RWPE2 (cell line): Measurements from ENCODE around the gene CHD3.

ENCODE experiments used
- ATAC-seq: fragments of 200-7000 bp; cut with Tn5 transposase; 3 replicates; pipeline ENCODE4 v1.9.1; 2021; ENCODE audit warnings: low read depth
- DNase-seq: peaks from one replicate; pipeline ENCODE4 v3.0.0-alpha.2; 2020; ENCODE audit warnings: low spot score
- H3K27ac ChIP-seq: fragments of 450-650 bp; 2 replicates; pipeline ENCODE4 v1.5.1; 2017; ENCODE audit warnings: mild to moderate bottlenecking; ENCODE audit not compliant: poor library complexity, severe bottlenecking
- H3K27me3 ChIP-seq: fragments of 250-450 bp; sonication (Bioruptor Pico); 2 replicates; pipeline ENCODE4 v1.5.1; 2021; ENCODE audit warnings: mild to moderate bottlenecking, moderate library complexity; ENCODE audit not compliant: insufficient read depth, poor library complexity, severe bottlenecking
- H3K36me3 ChIP-seq: fragments of 250-450 bp; sonication (Bioruptor Pico); 2 replicates; pipeline ENCODE4 v1.5.1; 2020; ENCODE audit warnings: low read depth, mild to moderate bottlenecking, moderate library complexity
- H3K4me1 ChIP-seq: fragments of 250-450 bp; sonication (Bioruptor Pico); 2 replicates; pipeline ENCODE4 v1.5.1; 2021; ENCODE audit warnings: mild to moderate bottlenecking, moderate library complexity; ENCODE audit not compliant: insufficient read depth, poor library complexity, severe bottlenecking
- H3K4me3 ChIP-seq: fragments of 250-450 bp; sonication (Bioruptor Pico); 2 replicates; pipeline ENCODE4 v1.5.1; 2021; ENCODE audit warnings: mild to moderate bottlenecking, moderate library complexity; ENCODE audit not compliant: severe bottlenecking
- H3K9me3 ChIP-seq: fragments of 250-450 bp; sonication (Bioruptor Pico); 2 replicates; pipeline ENCODE4 v1.5.1; 2021; ENCODE audit warnings: mild to moderate bottlenecking, moderate library complexity; ENCODE audit not compliant: severe bottlenecking
- CTCF ChIP-seq: fragments of 450-650 bp; IDR thresholded peaks from one replicate; pipeline ENCODE4 v1.5.1; 2017; ENCODE audit warnings: mild to moderate bottlenecking, moderate library complexity; ENCODE audit not compliant: poor library complexity, severe bottlenecking

Gene CHD3

GRCh38 chr17:7867881-7868329, 20.7 kb upstream of the CHD3 start:
- ATAC-seq (peak; percentile 93), DNase-seq (no peak)
- Histone ChIP-seq H3K9me3 (no peaks in the 10 kb centered on the region), H3K4me3 (no peak overlapping the region), H3K27me3 (no peaks in the 10 kb centered on the region), H3K4me1 (peaks cover 14% of the 10 kb centered on the region), H3K36me3 (peaks cover 34% of the 10 kb centered on the region), H3K27ac (peak overlapping the region; percentile 39)
- no peak for TF ChIP-seq CTCF

GRCh38 chr17:7873051-7873450, 15.5 kb upstream of the CHD3 start:
- no peak overlapping the region for H3K4me3 ChIP-seq
- H3K36me3 ChIP-seq = peaks cover 53% of the 10 kb centered on the region
- no peaks in the 10 kb centered on the region for H3K27me3 ChIP-seq
- H3K4me1 ChIP-seq = peaks cover 6% of the 10 kb centered on the region
- ATAC-seq (no peak), DNase-seq (no peak)
- no peak for TF ChIP-seq CTCF
- H3K27ac ChIP-seq = no peak overlapping the region
- H3K9me3 ChIP-seq = no peaks in the 10 kb centered on the region

- no peak for TF ChIP-seq CTCF
- no peak overlapping the region for H3K27ac ChIP-seq
- H3K36me3 ChIP-seq = peaks cover 81% of the 10 kb centered on the region
- no peaks in the 10 kb centered on the region for H3K4me1 ChIP-seq
- no peaks in the 10 kb centered on the region for H3K27me3 ChIP-seq
- DNase-seq (no peak), ATAC-seq (no peak)
- H3K4me3 ChIP-seq = no peak overlapping the region
- no peaks in the 10 kb centered on the region for H3K9me3 ChIP-seq
Measured at GRCh38 chr17:7875804-7876370, 12.7 kb upstream of the CHD3 start.

- TF ChIP-seq CTCF = no peak
- Histone ChIP-seq H3K36me3 (peaks cover 79% of the 10 kb centered on the region), H3K9me3 (no peaks in the 10 kb centered on the region), H3K4me1 (no peaks in the 10 kb centered on the region), H3K27me3 (no peaks in the 10 kb centered on the region), H3K27ac (no peak overlapping the region), H3K4me3 (no peak overlapping the region)
- DNase-seq (no peak), ATAC-seq (no peak)
Measured at GRCh38 chr17:7878234-7878633, 10.4 kb upstream of the CHD3 start.

GRCh38 chr17:7880076-7880868, 8.3 kb upstream of the CHD3 start:
- TF ChIP-seq CTCF = no peak
- Histone ChIP-seq H3K27ac (no peak overlapping the region), H3K36me3 (peaks cover 69% of the 10 kb centered on the region)

More at GRCh38 chr17:7880076-7880868, 8.3 kb upstream of the CHD3 start:
- Histone ChIP-seq H3K4me3 (no peak overlapping the region), H3K4me1 (peaks cover 8% of the 10 kb centered on the region), H3K9me3 (no peaks in the 10 kb centered on the region), H3K27me3 (no peaks in the 10 kb centered on the region)
- no peak for ATAC-seq
- DNase-seq = no peak
